Liver (tissue), 3 donors: ENCODE results near the gene SEZ6.

Experiments used
- SP1 ChIP-seq: IDR thresholded peaks from 2 replicates; pipeline ENCODE4 v1.6.1; 2018; ENCODE audit warnings: antibody characterized with exemption, mild to moderate bottlenecking
- TAF1 ChIP-seq: conservative IDR thresholded peaks from 2 replicates; pipeline ENCODE4 v1.6.1; 2016; ENCODE audit warnings: antibody characterized with exemption, mild to moderate bottlenecking
- YY1 ChIP-seq: IDR thresholded peaks from 2 replicates; pipeline ENCODE4 v1.6.1; 2016; ENCODE audit warnings: antibody characterized with exemption, mild to moderate bottlenecking
- TF ChIP-seq, protein P1 (sequence below): IDR thresholded peaks from 2 replicates; pipeline ENCODE4 v1.6.1; 2016; ENCODE audit warnings: antibody characterized with exemption
- TF ChIP-seq, protein P2 (sequence below): IDR thresholded peaks from 2 replicates; pipeline ENCODE4 v1.6.1; 2016; ENCODE audit warnings: antibody characterized with exemption
- TF ChIP-seq, protein P3 (sequence below): fragments of 150-350 bp; IDR thresholded peaks from 2 replicates; pipeline ENCODE4 v1.5.1; 2017; ENCODE audit warnings: improper control_type of control experiment, low read depth, low read length; ENCODE audit not compliant: missing input control
- donor health status: healthy.
- donor health status: healthy.

DNA sequence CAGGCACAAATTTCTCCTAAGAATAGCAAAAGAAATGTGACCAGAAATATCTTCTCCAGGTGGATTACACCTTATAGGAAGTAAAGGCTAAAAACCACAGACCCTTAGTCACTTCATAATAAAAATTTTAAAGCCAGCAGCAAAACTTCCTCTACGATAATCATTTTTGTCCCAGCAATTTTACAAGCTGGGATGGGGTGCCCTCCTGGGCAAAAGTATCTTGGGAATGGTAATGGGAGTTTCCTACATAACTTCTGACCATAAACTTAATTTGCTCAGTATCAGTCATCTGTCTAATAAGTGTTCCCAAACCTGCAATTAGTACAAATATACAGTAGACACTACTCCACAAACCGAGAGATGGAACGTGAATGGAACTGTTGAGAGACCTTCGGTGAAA, 57.5 kb downstream of the SEZ6 start:
- TF ChIP-seq, protein P1, sequence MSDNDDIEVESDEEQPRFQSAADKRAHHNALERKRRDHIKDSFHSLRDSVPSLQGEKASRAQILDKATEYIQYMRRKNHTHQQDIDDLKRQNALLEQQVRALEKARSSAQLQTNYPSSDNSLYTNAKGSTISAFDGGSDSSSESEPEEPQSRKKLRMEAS: no peak
- TF ChIP-seq TAF1: no peak
- TF ChIP-seq, protein P2, sequence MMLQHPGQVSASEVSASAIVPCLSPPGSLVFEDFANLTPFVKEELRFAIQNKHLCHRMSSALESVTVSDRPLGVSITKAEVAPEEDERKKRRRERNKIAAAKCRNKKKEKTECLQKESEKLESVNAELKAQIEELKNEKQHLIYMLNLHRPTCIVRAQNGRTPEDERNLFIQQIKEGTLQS: no peak
- no peak for TF ChIP-seq SP1
- TF ChIP-seq YY1: no peak
- TF ChIP-seq, protein P3, sequence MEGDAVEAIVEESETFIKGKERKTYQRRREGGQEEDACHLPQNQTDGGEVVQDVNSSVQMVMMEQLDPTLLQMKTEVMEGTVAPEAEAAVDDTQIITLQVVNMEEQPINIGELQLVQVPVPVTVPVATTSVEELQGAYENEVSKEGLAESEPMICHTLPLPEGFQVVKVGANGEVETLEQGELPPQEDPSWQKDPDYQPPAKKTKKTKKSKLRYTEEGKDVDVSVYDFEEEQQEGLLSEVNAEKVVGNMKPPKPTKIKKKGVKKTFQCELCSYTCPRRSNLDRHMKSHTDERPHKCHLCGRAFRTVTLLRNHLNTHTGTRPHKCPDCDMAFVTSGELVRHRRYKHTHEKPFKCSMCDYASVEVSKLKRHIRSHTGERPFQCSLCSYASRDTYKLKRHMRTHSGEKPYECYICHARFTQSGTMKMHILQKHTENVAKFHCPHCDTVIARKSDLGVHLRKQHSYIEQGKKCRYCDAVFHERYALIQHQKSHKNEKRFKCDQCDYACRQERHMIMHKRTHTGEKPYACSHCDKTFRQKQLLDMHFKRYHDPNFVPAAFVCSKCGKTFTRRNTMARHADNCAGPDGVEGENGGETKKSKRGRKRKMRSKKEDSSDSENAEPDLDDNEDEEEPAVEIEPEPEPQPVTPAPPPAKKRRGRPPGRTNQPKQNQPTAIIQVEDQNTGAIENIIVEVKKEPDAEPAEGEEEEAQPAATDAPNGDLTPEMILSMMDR: no peak
